GM12878 (cell line): Measurements from ENCODE around the gene MAPKAPK2. TPM values are rescaled to one million over a fixed set of nuclear protein-coding genes. Genes with fewer than 3 reads are reported as not detected.

ENCODE experiments used
- BCL11A ChIP-seq: IDR thresholded peaks from 2 replicates; pipeline ENCODE4 v1.6.1; 2011; ENCODE audit warnings: low read depth, low read length
- BHLHE40 ChIP-seq, 2 experiments: fragments of 450-650 bp in 1 of 2; IDR thresholded peaks; 2 replicates each; pipeline ENCODE4 v1.6.1; 2011 to 2017; ENCODE audit warnings: low read depth in 2 of 2, borderline replicate concordance in 1 of 2, improper control_type of control experiment in 1 of 2, low read length in 1 of 2, mild to moderate bottlenecking in 1 of 2
- CEBPZ ChIP-seq: fragments of 150-350 bp; IDR thresholded peaks from 2 replicates; pipeline ENCODE4 v1.6.1; 2016; ENCODE audit warnings: low read depth, low read length
- CHD2 ChIP-seq: IDR thresholded peaks from 2 replicates; pipeline ENCODE4 v1.6.1; 2011; ENCODE audit warnings: low read depth, low read length, improper control_type of control experiment, borderline replicate concordance
- CREM ChIP-seq: IDR thresholded peaks from 2 replicates; pipeline ENCODE4 v1.6.1; 2014; ENCODE audit warnings: antibody characterized with exemption, low read depth
- HDAC6 ChIP-seq: fragments of 200-600 bp; sonication (generic); IDR thresholded peaks from one replicate; pipeline ENCODE4 v1.8.0; 2017; ENCODE audit warnings: antibody characterized with exemption; ENCODE audit not compliant: unreplicated experiment
- HDGF ChIP-seq: fragments of 450-650 bp; IDR thresholded peaks from 2 replicates; pipeline ENCODE4 v1.6.1; 2016; ENCODE audit warnings: antibody characterized with exemption
- JUNB ChIP-seq: IDR thresholded peaks from 2 replicates; pipeline ENCODE4 v1.6.1; 2016; ENCODE audit warnings: antibody characterized with exemption, mild to moderate bottlenecking
- PBX3 ChIP-seq: IDR thresholded peaks from 2 replicates; pipeline ENCODE4 v1.6.1; 2011; ENCODE audit warnings: mild to moderate bottlenecking, low read depth, low read length, moderate library complexity; ENCODE audit not compliant: insufficient replicate concordance
- PKNOX1 ChIP-seq: fragments of 450-650 bp; IDR thresholded peaks from 2 replicates; pipeline ENCODE4 v1.6.1; 2016; ENCODE audit warnings: mild to moderate bottlenecking
- RAD51 ChIP-seq: fragments of 450-650 bp; IDR thresholded peaks from 2 replicates; pipeline ENCODE4 v1.6.1; 2016; ENCODE audit warnings: moderate library complexity, mild to moderate bottlenecking, inconsistent platforms
- RELB ChIP-seq: fragments of 450-650 bp; IDR thresholded peaks from 2 replicates; pipeline ENCODE4 v1.6.1; 2017; ENCODE audit warnings: low read depth, mild to moderate bottlenecking, moderate library complexity
- SIN3A ChIP-seq: IDR thresholded peaks from 2 replicates; pipeline ENCODE4 v1.6.1; 2012; ENCODE audit warnings: low read depth, low read length, improper control_type of control experiment
- TARDBP ChIP-seq: IDR thresholded peaks from 2 replicates; pipeline ENCODE4 v1.6.1; 2016; ENCODE audit warnings: borderline replicate concordance
- USF1 ChIP-seq: IDR thresholded peaks from 2 replicates; pipeline ENCODE4 v1.6.1; 2011; ENCODE audit warnings: borderline replicate concordance, low read depth, mild to moderate bottlenecking, moderate library complexity, mixed read lengths, low read length; ENCODE audit not compliant: insufficient read depth; ENCODE audit errors: extremely low read length
- ZBED1 ChIP-seq: IDR thresholded peaks from 2 replicates; pipeline ENCODE4 v1.6.1; 2016; ENCODE audit warnings: borderline replicate concordance
- ZNF687 ChIP-seq: fragments of 450-650 bp; IDR thresholded peaks from 2 replicates; pipeline ENCODE4 v1.6.1; 2017; ENCODE audit warnings: mild to moderate bottlenecking, moderate library complexity
- polyA plus RNA-seq, 11 experiments: library from polyadenylated mRNA; depleted of rRNA in 4 of 11; unstranded in 6 of 11; stranded (reverse) in 5 of 11; fragments of >200 nt; fragmentation: Nextera tagmentation in 4 of 11; fragmentation: Illumina TruSeq in 1 of 11; extraction: Ambion mirVana in 4 of 11; extraction: Trizol in 1 of 11; gene quantifications; 1 replicate in 1 of 11; 2 replicates in 10 of 11; pipeline versions ENCODE4 v1.2.1 to v1.2.3, GENCODE V29; 2011 to 2016; ENCODE audit warnings: inconsistent platforms in 2 of 11, missing spikeins in 2 of 11, low read depth in 1 of 11
- total RNA-seq, 4 experiments: library from RNA; depleted of rRNA in 3 of 4; stranded (reverse); fragments of >200 nt in 3 of 4; fragmentation: Illumina TruSeq in 1 of 4; extraction: Trizol in 1 of 4; gene quantifications; 2 replicates each; pipeline versions ENCODE4 v1.2.1 to v1.2.3, GENCODE V29; 2013 to 2021

The MAPKAPK2 gene
- total and polyA plus RNA-seq, 10 of the 15 experiments (the other 5 are each of a cell fraction or from before 2014, with no cell fraction given): 0.72 to 92.2 (median 49.3) TPM

- no peak for TF ChIP-seq HDAC6
- TF ChIP-seq BCL11A: peak; percentile 78
- no peak for TF ChIP-seq ZNF687
- TF ChIP-seq ZBED1: peak; percentile 76; the same call in 1 of the 2 replicates
- 0 out of 2 replicates have a peak, but pooled peaks have one; percentile 20 for TF ChIP-seq CHD2
- peak; percentile 89 for TF ChIP-seq RELB
- peak; percentile 13; the same call in 1 of the 2 replicates for TF ChIP-seq PKNOX1
- peak; percentile 68 for TF ChIP-seq JUNB
- 0 out of 2 replicates have a peak, but pooled peaks have one; percentile 60 for TF ChIP-seq HDGF
- peak; percentile 60; the same call in 1 of the 2 replicates for TF ChIP-seq CREM
- TF ChIP-seq TARDBP: 0 out of 2 replicates have a peak, but pooled peaks have one; percentile 23
- TF ChIP-seq PBX3: no peak
- no peak for TF ChIP-seq CEBPZ
- no peak for TF ChIP-seq SIN3A
- TF ChIP-seq RAD51: peak; percentile 72
- TF ChIP-seq USF1: no peak
- TF ChIP-seq BHLHE40 (IDR thresholded peaks at IDR 0.05; ENCODE audit: borderline replicate concordance in 1 of 2, low read depth in 2 of 2, low read length in 1 of 2): peak; percentile 93 to 94
These were observed 81.6 kb downstream of the MAPKAPK2 start (continued) for GRCh38 chr1:206766251-206766856.
